Epidermal melanocyte (primary cell): Measurements from ENCODE around the gene NFATC1.

Experiments used
- DNase-seq: peaks from one replicate; pipeline ENCODE4 v3.0.0; 2011; ENCODE audit warnings: low spot score; ENCODE audit not compliant: insufficient read length

The NFATC1 gene

GRCh38 chr18:79455261-79455660 lies 59.5 kb downstream of the NFATC1 start:
- DNase-seq, result no peak

- no peak for DNase-seq
Measured at GRCh38 chr18:79456105-79456980, 60.6 kb downstream of the NFATC1 start.

DNA sequence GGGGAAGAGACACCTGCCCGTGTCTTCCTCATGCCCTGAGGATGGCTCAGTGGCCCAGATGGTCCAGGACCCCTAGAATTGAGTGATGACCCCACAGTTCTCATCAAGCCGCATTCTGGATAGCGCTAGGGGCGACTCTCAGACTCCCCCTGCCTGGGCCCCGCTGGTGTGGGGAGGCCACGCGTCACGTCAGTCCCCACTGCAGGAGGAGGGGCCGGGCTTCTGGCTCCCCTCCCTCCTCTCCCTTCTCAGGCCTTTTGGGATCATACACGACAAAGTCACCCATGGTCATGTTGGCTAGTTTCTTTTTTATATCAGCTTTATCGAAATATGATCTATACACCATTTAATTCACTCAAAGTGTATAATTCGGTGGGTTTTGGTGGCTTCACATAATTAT lies 61.5 kb downstream of the NFATC1 start:
- no peak for DNase-seq

DNA sequence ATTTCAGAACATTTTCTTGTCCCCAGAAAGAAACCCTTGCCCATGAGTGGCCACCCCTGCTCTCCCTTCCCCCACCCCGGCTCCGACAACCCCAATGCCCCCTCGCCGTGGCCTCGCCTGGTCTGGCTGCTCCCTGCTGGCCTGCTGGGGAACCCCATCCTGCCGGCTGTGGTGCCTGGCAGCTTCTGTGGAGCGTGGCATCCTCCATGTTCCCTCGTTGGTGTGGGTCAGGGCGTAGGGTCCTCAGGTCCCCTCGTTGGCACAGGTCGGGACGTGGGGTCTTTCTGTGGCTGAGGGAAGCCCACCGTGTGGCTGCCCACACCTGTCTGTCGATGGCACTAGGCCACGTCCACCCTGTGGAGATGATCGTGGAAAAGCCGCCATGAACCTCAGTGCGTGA lies 61.9 kb downstream of the NFATC1 start:
- no peak for DNase-seq

DNA sequence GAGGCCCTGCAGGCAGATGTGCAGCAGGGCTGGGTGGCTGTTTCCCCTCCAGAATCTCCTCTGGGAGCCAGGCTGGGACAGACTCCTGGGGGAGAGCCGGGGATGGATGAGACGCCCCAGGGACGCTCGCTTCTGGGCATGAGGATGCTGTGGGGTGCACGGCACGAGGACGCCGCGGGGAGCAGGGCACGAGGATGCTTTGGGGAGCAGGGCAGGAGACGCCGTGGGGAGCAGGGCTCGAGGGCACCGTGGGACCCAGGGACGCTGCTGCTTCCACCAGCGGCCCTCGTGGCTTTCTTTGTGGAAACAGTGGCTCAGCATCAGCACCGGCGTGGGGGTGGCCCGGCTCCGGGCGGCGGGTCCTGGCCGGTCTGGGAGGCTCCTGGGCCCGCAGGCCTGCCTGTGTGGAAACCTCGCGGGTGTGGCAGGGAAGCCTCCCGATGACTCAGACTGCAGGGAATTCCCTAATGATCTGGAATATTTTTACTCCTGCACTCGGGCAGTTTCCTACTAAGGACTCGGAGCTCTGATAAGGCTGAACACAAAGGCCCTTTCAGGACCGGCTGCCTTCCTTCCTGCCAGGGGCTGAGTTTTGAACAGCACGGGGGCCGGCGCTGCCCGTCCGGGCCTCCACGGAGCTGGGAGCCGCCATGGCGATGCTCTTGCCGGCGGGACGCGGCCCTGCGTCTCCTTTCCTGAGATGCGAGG lies 62.6 kb downstream of the NFATC1 start:
- peak; percentile 100 for DNase-seq

- DNase-seq, result no peak
Measured at GRCh38 chr18:79458917-79459803, 63.4 kb downstream of the NFATC1 start.

GRCh38 chr18:79459946-79460480 lies 64.3 kb downstream of the NFATC1 start:
- no peak for DNase-seq

- peak; percentile 44 for DNase-seq
Measured at GRCh38 chr18:79460481-79461300, 65.0 kb downstream of the NFATC1 start.

- DNase-seq, result no peak
Measured at GRCh38 chr18:79461627-79462026, 65.9 kb downstream of the NFATC1 start.

- DNase-seq, result no peak
Measured at GRCh38 chr18:79463424-79463960, 67.8 kb downstream of the NFATC1 start.

DNA sequence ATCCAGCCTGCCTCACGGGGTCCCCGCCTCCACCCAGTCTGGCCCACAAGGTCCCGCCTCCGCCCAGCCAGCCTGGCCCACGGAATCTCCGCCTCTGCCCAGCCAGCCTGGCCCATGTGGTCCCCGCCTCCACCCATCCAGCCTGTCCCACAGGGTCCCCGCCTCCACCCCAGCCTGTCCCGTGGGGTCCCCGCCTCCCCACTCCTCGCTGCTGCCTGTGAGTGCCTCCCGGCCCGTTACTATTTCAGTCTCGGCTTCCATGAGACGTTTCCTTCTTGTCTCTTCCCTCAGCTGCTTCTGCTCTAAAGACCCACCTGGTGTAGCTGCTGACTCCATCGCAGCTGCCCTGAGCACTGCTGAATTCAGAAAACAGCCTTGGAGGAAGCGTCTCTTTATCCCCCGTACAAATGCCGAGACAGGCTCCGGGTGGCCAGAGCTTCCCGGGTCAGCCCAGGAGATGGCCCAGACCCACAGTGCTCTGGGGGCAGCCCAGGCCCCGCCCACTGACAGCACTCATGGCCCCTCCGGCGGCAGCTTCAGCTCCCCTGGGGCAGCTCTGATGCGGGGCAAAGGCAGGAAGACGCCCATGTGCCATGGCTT lies 69.8 kb downstream of the NFATC1 start:
- DNase-seq, result no peak

GRCh38 chr18:79466591-79466990 lies 70.9 kb downstream of the NFATC1 start:
- no peak for DNase-seq

DNA sequence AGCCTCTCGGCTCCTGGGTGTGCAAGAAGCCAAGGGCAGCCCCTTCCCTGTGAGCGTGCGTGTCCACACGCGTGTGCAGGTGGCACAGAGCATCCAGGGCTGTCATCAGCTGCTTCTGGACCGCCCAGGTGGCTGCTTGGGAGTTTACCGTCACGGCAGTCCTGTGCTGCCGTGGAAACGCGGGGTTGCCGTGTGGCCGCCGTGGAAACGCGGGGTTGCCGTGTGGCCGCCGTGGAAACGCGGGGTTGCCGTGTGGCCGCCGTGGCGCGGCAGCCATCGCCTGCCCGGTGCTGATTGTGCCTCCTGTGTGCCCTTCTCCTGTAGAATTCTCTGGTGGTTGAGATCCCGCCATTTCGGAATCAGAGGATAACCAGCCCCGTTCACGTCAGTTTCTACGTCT lies 71.4 kb downstream of the NFATC1 start:
- DNase-seq, result no peak

DNA sequence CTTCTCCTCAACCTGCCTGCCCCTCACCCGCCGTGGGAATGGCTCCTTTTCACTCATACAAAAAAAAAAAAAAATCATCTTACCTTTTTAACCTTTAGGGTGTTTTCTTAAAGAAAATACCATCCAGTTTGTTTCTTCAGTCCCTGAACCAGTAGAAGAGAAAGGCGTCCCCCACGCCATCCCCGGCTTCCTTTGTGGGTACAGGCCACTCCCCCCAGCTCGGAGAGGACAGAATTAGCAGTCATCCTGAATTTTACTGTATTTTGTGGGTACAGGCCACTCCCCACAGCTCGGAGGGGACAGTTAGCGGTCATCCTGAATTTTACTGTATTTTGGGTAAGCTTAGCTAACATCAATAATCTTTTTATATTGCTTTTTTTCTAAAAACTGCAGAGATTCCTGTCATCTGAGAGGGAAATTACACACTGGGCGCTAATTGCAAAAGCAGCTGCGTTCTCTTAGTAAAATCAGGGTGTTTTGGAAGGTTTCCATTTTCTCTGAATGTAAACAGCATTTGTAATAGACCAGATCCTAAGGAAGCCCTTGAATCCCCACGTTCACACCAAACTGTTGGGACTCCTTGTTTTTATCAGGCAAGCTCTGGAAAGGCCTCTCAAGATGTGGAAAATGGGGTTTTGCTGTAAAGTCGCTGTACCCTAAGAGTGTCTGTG lies 72.5 kb downstream of the NFATC1 start:
- no peak for DNase-seq

DNA sequence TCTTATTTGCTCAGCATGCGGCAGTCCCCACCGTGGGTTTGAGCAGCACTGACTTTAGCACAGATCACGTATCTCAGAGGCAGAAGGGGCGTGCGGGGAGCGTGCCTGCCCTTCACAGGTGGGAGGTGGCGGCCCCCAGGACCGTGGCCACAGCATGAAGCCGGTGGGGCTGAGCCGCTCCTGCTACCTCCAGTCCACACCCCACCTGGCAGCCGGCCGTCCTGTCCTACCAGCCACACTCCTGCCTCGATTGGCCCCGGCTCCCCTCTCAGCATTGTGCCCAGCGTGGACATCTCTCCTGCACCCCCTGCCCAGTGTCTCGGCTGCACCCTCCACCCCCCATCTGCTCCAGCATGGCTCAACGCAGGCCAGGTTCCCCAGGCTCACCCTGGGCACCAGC lies 73.6 kb downstream of the NFATC1 start:
- DNase-seq, result no peak

GRCh38 chr18:79469751-79470505 lies 74.2 kb downstream of the NFATC1 start:
- no peak for DNase-seq

- no peak for DNase-seq
Measured at GRCh38 chr18:79470547-79470946, 74.8 kb downstream of the NFATC1 start.

DNA sequence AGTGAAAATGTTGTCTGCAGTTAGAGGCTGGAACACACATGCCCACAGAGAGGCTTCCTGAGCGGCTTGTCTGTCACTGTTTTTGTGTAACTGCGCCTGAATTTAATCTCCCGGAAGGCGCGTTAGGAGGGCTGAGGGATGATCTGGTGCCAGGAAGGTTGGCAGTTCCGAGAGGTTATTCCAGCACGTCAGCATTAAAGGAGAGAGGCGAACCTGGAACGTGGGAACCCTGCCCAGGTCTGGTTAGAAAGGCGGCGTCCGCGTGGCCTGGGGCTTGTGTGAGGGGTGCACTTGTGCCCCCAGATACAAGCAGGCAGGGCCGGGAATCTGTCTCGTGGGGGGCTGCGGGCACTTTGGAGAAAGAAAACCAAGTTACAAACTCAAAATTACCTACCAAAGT lies 75.3 kb downstream of the NFATC1 start:
- no peak for DNase-seq

GRCh38 chr18:79471597-79471996 lies 75.9 kb downstream of the NFATC1 start:
- no peak for DNase-seq
